ENCODE data around the gene CD274. TPM values are rescaled to one million over a fixed set of nuclear protein-coding genes. Genes with fewer than 3 reads are reported as not detected.
"Not testable (repeated sequence)": the region's sequence is repeated elsewhere in the genome, so short reads cannot be mapped to it uniquely, and the experiment has no call there.

CD274 gene
- total RNA-seq, 2 donors from 2014 or later: 1.00 TPM; not detected in 1

DNA sequence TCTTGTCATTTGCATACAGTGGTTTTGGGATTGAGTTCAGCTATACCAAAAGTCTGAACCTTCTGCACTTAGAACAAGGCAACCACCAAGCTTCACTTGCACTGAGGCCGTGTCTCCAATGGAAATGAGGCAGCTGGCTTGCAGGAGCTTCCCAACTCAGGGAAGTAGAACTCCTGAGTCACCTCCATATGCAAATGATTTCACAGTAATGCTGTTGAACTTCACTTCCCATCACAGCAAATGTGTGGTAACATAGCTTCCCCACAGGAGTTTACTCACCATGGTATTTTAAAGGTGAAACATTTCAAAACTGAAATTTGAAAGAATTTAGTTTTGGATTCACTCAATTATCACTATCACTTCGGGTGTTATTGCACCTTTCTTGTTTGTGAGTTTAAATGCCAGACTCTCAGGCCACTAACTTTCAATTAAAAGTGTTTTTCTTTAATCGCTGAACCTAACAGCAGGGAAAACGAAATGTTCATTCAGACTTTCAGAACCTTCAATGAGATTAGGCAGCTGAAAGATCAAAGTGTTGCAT, 9.0 kb downstream of the CD274 start:
- H3K4me1 ChIP-seq (ENCODE audit: control insufficient read depth, insufficient read depth, low read length): peaks cover 4% of the 10 kb centered on the region
- H3K36me3 Mint-ChIP-seq (ENCODE audit: low read depth): no peaks in the 10 kb centered on the region
- no peaks in the 10 kb centered on the region for H3K9me3 Mint-ChIP-seq
- no peaks in the 10 kb centered on the region for H3K9me3 ChIP-seq (ENCODE audit: control insufficient read depth, low read length)
- no peaks in the 10 kb centered on the region for H3K27me3 Mint-ChIP-seq (ENCODE audit: insufficient read depth)
- no peak overlapping the region for H3K4me3 Mint-ChIP-seq
- H3K36me3 ChIP-seq (ENCODE audit: control insufficient read depth, insufficient read depth, low read length): no peaks in the 10 kb centered on the region
- H3K27me3 ChIP-seq (ENCODE audit: control insufficient read depth, insufficient read depth, low read length, poor library complexity, severe bottlenecking): no peaks in the 10 kb centered on the region
- H3K27ac ChIP-seq (ENCODE audit: low read depth, low read length): no peak overlapping the region
- peak; percentile 53 for DNase-seq
- TF ChIP-seq, protein P1, sequence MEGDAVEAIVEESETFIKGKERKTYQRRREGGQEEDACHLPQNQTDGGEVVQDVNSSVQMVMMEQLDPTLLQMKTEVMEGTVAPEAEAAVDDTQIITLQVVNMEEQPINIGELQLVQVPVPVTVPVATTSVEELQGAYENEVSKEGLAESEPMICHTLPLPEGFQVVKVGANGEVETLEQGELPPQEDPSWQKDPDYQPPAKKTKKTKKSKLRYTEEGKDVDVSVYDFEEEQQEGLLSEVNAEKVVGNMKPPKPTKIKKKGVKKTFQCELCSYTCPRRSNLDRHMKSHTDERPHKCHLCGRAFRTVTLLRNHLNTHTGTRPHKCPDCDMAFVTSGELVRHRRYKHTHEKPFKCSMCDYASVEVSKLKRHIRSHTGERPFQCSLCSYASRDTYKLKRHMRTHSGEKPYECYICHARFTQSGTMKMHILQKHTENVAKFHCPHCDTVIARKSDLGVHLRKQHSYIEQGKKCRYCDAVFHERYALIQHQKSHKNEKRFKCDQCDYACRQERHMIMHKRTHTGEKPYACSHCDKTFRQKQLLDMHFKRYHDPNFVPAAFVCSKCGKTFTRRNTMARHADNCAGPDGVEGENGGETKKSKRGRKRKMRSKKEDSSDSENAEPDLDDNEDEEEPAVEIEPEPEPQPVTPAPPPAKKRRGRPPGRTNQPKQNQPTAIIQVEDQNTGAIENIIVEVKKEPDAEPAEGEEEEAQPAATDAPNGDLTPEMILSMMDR (conservative IDR thresholded peaks at IDR 0.05): no peak
- H3K4me1 Mint-ChIP-seq: peaks cover 8% of the 10 kb centered on the region
- H3K27ac Mint-ChIP-seq: no peak overlapping the region
- no peak overlapping the region for H3K9ac ChIP-seq (ENCODE audit: extremely low read depth, low read length, poor library complexity, severe bottlenecking)
- no peak overlapping the region for H3K4me3 ChIP-seq (ENCODE audit: low read length)
- 84 to 95% methylated on average over 4 of the region's 4 CpGs for WGBS, 2 experiments (ENCODE audit: insufficient coverage in 1 of 2, insufficient read length in 1 of 2)

DNA sequence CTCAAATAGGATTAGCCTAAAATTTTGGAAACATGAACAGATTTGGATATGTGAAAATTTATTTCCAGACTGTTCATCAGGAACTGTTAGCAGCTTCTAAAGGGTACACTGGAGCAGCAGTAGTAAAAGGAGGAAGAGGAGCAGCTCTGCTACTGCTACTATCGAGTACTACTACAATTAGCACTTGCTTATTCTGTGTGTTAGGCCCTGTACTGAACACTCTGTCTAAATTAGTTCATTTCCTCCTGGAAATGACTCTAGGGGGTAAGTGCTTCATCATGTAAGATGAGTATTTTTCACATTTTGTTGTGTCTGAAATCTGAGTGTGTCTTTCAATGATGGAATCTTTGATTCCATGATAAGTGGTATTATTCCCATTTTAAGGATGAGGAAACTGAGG, 9.8 kb downstream of the CD274 start:
- 94% methylated on average over 1 of the region's 1 CpG; no CpG with 5 or more reads in 1 of the 2 experiments for WGBS, 2 experiments (ENCODE audit: insufficient coverage in 1 of 2, insufficient read length in 1 of 2)
- H3K4me3 ChIP-seq (ENCODE audit: low read length): no peak overlapping the region

DNA sequence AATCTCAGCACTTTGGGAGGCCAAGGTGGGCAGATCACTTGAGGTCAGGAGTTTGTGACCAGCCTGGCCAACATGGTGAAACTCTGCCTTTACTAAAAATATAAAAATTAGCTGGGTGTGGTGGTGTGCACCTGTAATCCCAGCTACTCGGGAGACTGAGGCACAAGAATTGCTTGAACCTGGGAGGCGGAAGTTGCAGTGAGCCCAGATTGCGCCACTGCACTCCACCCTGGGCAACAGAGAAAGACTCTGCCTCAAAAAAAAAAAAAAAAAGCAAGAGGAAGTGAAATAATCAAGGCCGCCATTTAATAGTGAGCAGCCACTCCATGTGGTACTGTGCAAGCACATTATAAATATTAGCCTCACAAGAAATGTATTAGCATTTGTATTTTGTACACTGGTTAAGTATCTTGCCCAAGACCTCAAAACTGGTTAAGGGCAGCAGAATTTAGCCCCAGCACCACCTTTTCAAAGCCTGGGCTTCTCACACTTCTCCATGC, 14.5 kb downstream of the CD274 start:
- H3K27me3 ChIP-seq (ENCODE audit: control insufficient read depth, insufficient read depth, low read length, poor library complexity, severe bottlenecking); H3K4me3 ChIP-seq (ENCODE audit: low read length); H3K9ac ChIP-seq (ENCODE audit: extremely low read depth, low read length, poor library complexity, severe bottlenecking); H3K4me1 ChIP-seq (ENCODE audit: control insufficient read depth, insufficient read depth, low read length); H3K4me3 Mint-ChIP-seq; H3K36me3 ChIP-seq (ENCODE audit: control insufficient read depth, insufficient read depth, low read length); H3K4me1 Mint-ChIP-seq; H3K9me3 ChIP-seq (ENCODE audit: control insufficient read depth, low read length); H3K27ac ChIP-seq (ENCODE audit: low read depth, low read length); H3K27ac Mint-ChIP-seq; H3K36me3 Mint-ChIP-seq (ENCODE audit: low read depth); H3K9me3 Mint-ChIP-seq; H3K27me3 Mint-ChIP-seq (ENCODE audit: insufficient read depth); DNase-seq: not testable (repeated sequence)
- 91 to 100% methylated on average over 1 to 4 of the region's 4 CpGs for WGBS, 2 experiments (ENCODE audit: insufficient coverage in 1 of 2, insufficient read length in 1 of 2)

More for the DNA sequence above, 9.8 kb downstream of the CD274 start:
- Histone ChIP-seq H3K9ac (ENCODE audit: extremely low read depth, low read length, poor library complexity, severe bottlenecking) (no peak overlapping the region), H3K36me3 (ENCODE audit: control insufficient read depth, insufficient read depth, low read length) (no peaks in the 10 kb centered on the region), H3K9me3 (ENCODE audit: control insufficient read depth, low read length) (no peaks in the 10 kb centered on the region), H3K27ac (ENCODE audit: low read depth, low read length) (no peak overlapping the region), H3K4me1 (ENCODE audit: control insufficient read depth, insufficient read depth, low read length) (peaks cover 4% of the 10 kb centered on the region), H3K27me3 (ENCODE audit: control insufficient read depth, insufficient read depth, low read length, poor library complexity, severe bottlenecking) (no peaks in the 10 kb centered on the region)
- Mint-ChIP-seq H3K27me3 (ENCODE audit: insufficient read depth) (no peaks in the 10 kb centered on the region), H3K9me3 (no peaks in the 10 kb centered on the region), H3K4me1 (peaks cover 8% of the 10 kb centered on the region), H3K4me3 (no peak overlapping the region), H3K27ac (no peak overlapping the region), H3K36me3 (ENCODE audit: low read depth) (no peaks in the 10 kb centered on the region)
- no peak for DNase-seq
- TF ChIP-seq, protein P1 (conservative IDR thresholded peaks at IDR 0.05): no peak

DNA sequence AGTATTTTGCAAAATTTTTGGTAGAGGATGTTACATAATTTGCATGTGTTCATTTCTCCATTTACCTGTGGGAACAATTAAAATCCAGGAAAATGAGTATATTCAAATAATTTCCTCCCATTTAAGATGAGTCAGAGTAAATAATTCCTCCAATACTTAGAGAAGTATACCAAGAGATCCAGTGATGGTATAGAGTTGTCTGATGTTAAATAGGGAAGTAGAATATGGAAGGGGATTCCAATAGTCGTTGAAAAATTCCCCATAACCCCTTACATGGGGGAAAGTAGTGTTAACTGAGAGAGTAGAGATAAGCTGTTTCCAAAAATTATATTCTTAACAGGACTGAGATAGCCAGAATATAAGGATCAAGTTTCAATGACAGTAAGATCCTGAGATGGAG, 15.7 kb downstream of the CD274 start:
- DNase-seq: no peak
- Mint-ChIP-seq H3K27ac (no peak overlapping the region), H3K4me3 (no peak overlapping the region), H3K36me3 (ENCODE audit: low read depth) (no peaks in the 10 kb centered on the region), H3K4me1 (peaks cover 5% of the 10 kb centered on the region), H3K27me3 (ENCODE audit: insufficient read depth) (no peaks in the 10 kb centered on the region), H3K9me3 (no peaks in the 10 kb centered on the region)
- TF ChIP-seq, protein P1 (conservative IDR thresholded peaks at IDR 0.05): no peak
- Histone ChIP-seq H3K4me3 (ENCODE audit: low read length) (no peak overlapping the region), H3K4me1 (ENCODE audit: control insufficient read depth, insufficient read depth, low read length) (peaks cover 4% of the 10 kb centered on the region), H3K27me3 (ENCODE audit: control insufficient read depth, insufficient read depth, low read length, poor library complexity, severe bottlenecking) (no peaks in the 10 kb centered on the region), H3K9me3 (ENCODE audit: control insufficient read depth, low read length) (no peaks in the 10 kb centered on the region), H3K9ac (ENCODE audit: extremely low read depth, low read length, poor library complexity, severe bottlenecking) (no peak overlapping the region), H3K36me3 (ENCODE audit: control insufficient read depth, insufficient read depth, low read length) (no peaks in the 10 kb centered on the region), H3K27ac (ENCODE audit: low read depth, low read length) (no peak overlapping the region)
- WGBS, 2 experiments (ENCODE audit: insufficient coverage in 1 of 2, insufficient read length in 1 of 2): no CpG with 5 or more reads among the region's 1 CpG

All from endodermal cell (in vitro differentiated cells).